Smooth muscle cell (in vitro differentiated cells): Measurements from ENCODE around the gene TUBG1. TPM values are rescaled to one million over a fixed set of nuclear protein-coding genes. Genes with fewer than 3 reads are reported as not detected.
"Not testable (repeated sequence)": the region's sequence is repeated elsewhere in the genome, so short reads cannot be mapped to it uniquely, and the experiment has no call there.

Experiments
- DNase-seq: peaks from one replicate; lab custom pipeline; 2025; ENCODE audit not compliant: unreplicated experiment; lab: John Stamatoyannopoulos, UW
- H2AFZ ChIP-seq: fragments of 200-600 bp; sonication (generic); 2 replicates; pipeline ENCODE4 v1.6.0; 2016; ENCODE audit warnings: antibody characterized with exemption, low read depth, mild to moderate bottlenecking
- H3F3A ChIP-seq: fragments of 200-600 bp; sonication (generic); 2 replicates; pipeline ENCODE4 v1.6.0; 2017; ENCODE audit warnings: antibody characterized with exemption, low read depth
- H3K27ac ChIP-seq: fragments of 200-600 bp; sonication (generic); 2 replicates; pipeline ENCODE4 v1.5.1; 2016; ENCODE audit warnings: low read depth, mild to moderate bottlenecking
- H3K27me3 ChIP-seq: fragments of 200-600 bp; sonication (generic); 2 replicates; pipeline ENCODE4 v1.6.1; 2016; ENCODE audit warnings: low read depth, mild to moderate bottlenecking
- H3K36me3 ChIP-seq: fragments of 200-600 bp; sonication (generic); 2 replicates; pipeline ENCODE4 v1.5.1; 2016; ENCODE audit warnings: low read depth
- H3K4me1 ChIP-seq: fragments of 200-600 bp; sonication (generic); 2 replicates; pipeline ENCODE4 v1.5.1; 2016; ENCODE audit warnings: low read depth
- H3K4me2 ChIP-seq: fragments of 200-600 bp; sonication (generic); 2 replicates; pipeline ENCODE4 v1.6.0; 2016; ENCODE audit warnings: mild to moderate bottlenecking
- H3K4me3 ChIP-seq: fragments of 200-600 bp; sonication (generic); 2 replicates; pipeline ENCODE4 v1.5.1; 2016; ENCODE audit warnings: mild to moderate bottlenecking
- H3K79me2 ChIP-seq: fragments of 200-600 bp; sonication (generic); 2 replicates; pipeline ENCODE4 v1.6.0; 2016; ENCODE audit warnings: low read depth, mild to moderate bottlenecking
- H3K9ac ChIP-seq: fragments of 200-600 bp; sonication (generic); 2 replicates; pipeline ENCODE4 v1.6.0; 2016; ENCODE audit warnings: low read depth
- H3K9me3 ChIP-seq: fragments of 200-600 bp; sonication (generic); replicated peaks from 2 replicates; pipeline ENCODE4 v1.5.1; 2016; ENCODE audit warnings: low read depth
- H4K20me1 ChIP-seq: fragments of 200-600 bp; sonication (generic); 2 replicates; pipeline ENCODE4 v1.6.0; 2016; ENCODE audit warnings: low read depth
- WGBS: methylation state at CpG from one replicate; pipeline ENCODE4 v1.1.7; 2016; ENCODE audit warnings: low lambda C conversion rate; 5-methylcytosine and 5-hydroxymethylcytosine counted together
- polyA plus RNA-seq: library from polyadenylated mRNA; unstranded; fragments of >200 nt; fragmentation: Nextera tagmentation; extraction: Ambion mirVana; gene quantifications from 2 replicates; pipeline ENCODE4 v1.2.1, GENCODE V29; 2016
- total RNA-seq: library from RNA; depleted of rRNA; stranded (reverse); fragments of >200 nt; gene quantifications from 2 replicates; pipeline ENCODE4 v1.2.3, GENCODE V29; 2014
- TF ChIP-seq, protein P1 (sequence below): fragments of 200-600 bp; sonication (generic); IDR thresholded peaks from 2 replicates; pipeline ENCODE4 v1.5.1; 2017; ENCODE audit warnings: borderline replicate concordance, mild to moderate bottlenecking, antibody characterized with exemption; ENCODE audit not compliant: insufficient read depth, poor library complexity, severe bottlenecking

Gene TUBG1
- total and polyA plus RNA-seq, 2 experiments from 2014 or later: 38.7 to 102 TPM

DNA sequence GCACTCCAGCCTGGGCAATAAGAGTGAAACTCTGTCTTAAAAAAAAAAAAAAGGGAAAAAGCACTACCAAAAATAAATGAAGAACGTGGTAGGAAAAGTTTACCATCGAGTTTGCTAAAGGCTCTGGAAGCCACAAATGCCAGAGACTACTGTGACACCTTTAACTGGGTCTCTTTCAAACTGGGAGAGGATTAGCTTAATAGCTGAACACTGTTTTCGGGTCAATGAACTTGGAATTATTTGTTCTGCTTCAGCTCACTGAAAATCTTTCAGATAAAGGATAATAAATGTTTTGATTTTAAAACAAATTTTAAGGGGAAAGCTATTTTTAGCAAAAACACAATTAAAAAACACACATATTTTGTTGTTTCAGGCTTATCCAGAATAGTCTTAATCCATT lies 1.7 kb upstream of the TUBG1 start:
- H3K4me3 ChIP-seq: peak overlapping the region; percentile 79
- peaks cover 57% of the 10 kb centered on the region for H4K20me1 ChIP-seq

DNA sequence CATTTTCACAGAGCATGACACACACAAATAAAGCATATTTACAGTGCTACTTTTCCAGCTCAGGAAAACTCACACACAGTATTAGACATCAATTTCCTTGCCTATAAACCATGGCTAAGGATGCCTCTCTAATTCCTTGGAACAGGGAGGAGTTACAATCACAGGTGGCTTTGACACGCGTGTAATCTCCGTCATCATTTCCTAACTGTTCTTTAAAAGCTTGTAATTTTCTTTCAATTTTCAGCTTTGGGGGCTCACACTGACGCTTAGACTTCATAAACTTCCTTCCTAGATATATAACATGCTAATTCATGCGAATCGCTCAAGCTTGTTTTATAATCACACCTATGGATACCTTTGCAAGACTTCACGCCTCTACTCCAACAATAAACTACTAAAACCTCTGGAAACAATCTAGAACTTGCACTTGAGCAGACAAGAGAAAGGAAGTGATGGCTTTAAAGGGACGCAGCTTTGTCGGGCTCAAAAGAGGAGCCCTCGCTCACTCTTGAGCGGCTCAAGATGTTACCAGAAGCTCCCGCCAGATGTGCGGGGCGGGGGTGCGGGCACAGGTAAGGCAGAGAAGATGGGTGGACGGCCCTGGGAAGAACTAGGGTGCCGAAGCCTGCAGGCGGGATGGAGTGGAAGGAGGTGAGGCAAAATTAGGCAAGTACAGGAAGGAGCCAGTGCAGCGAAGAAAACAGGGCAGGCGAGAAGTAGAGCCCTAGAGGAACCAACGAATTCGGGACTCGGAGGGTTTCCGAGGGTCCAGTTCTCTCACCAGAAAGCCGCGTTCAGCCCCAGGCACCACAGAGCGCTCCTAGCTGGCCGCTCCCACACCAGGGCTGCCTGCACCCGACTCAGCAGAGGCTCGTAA lies 940 bp upstream of the TUBG1 start:
- no peaks in the 10 kb centered on the region for H3K27me3 ChIP-seq
- H3K79me2 ChIP-seq: peaks cover 66% of the 10 kb centered on the region
- H3F3A ChIP-seq: no peaks in the 10 kb centered on the region
- H2AFZ ChIP-seq: peak overlapping the region; percentile 92
- peak overlapping the region; percentile 79 for H3K4me3 ChIP-seq
- H3K36me3 ChIP-seq: no peaks in the 10 kb centered on the region
- WGBS: 2% methylated on average over 30 of the region's 30 CpGs
- H3K9me3 ChIP-seq: no peaks in the 10 kb centered on the region
- no peak for DNase-seq
- H3K4me1 ChIP-seq: peaks cover 17% of the 10 kb centered on the region
- peak overlapping the region; percentile 66 for H3K27ac ChIP-seq
- H4K20me1 ChIP-seq: peaks cover 49% of the 10 kb centered on the region
- peak overlapping the region; percentile 82 for H3K9ac ChIP-seq
- TF ChIP-seq, protein P1, sequence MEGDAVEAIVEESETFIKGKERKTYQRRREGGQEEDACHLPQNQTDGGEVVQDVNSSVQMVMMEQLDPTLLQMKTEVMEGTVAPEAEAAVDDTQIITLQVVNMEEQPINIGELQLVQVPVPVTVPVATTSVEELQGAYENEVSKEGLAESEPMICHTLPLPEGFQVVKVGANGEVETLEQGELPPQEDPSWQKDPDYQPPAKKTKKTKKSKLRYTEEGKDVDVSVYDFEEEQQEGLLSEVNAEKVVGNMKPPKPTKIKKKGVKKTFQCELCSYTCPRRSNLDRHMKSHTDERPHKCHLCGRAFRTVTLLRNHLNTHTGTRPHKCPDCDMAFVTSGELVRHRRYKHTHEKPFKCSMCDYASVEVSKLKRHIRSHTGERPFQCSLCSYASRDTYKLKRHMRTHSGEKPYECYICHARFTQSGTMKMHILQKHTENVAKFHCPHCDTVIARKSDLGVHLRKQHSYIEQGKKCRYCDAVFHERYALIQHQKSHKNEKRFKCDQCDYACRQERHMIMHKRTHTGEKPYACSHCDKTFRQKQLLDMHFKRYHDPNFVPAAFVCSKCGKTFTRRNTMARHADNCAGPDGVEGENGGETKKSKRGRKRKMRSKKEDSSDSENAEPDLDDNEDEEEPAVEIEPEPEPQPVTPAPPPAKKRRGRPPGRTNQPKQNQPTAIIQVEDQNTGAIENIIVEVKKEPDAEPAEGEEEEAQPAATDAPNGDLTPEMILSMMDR: no peak
- peak overlapping the region; percentile 94 for H3K4me2 ChIP-seq

More for the DNA sequence above, 1.7 kb upstream of the TUBG1 start:
- Histone ChIP-seq H3K4me1 (peaks cover 17% of the 10 kb centered on the region), H3K79me2 (peaks cover 73% of the 10 kb centered on the region), H3K36me3 (no peaks in the 10 kb centered on the region), H3K9ac (peak overlapping the region; percentile 82), H2AFZ (no peak overlapping the region), H3K4me2 (peak overlapping the region; percentile 94), H3F3A (no peaks in the 10 kb centered on the region), H3K9me3 (no peaks in the 10 kb centered on the region), H3K27me3 (no peaks in the 10 kb centered on the region), H3K27ac (no peak overlapping the region)
- 81% methylated on average over 3 of the region's 3 CpGs for WGBS
- no peak for DNase-seq
- TF ChIP-seq, protein P1: no peak

DNA sequence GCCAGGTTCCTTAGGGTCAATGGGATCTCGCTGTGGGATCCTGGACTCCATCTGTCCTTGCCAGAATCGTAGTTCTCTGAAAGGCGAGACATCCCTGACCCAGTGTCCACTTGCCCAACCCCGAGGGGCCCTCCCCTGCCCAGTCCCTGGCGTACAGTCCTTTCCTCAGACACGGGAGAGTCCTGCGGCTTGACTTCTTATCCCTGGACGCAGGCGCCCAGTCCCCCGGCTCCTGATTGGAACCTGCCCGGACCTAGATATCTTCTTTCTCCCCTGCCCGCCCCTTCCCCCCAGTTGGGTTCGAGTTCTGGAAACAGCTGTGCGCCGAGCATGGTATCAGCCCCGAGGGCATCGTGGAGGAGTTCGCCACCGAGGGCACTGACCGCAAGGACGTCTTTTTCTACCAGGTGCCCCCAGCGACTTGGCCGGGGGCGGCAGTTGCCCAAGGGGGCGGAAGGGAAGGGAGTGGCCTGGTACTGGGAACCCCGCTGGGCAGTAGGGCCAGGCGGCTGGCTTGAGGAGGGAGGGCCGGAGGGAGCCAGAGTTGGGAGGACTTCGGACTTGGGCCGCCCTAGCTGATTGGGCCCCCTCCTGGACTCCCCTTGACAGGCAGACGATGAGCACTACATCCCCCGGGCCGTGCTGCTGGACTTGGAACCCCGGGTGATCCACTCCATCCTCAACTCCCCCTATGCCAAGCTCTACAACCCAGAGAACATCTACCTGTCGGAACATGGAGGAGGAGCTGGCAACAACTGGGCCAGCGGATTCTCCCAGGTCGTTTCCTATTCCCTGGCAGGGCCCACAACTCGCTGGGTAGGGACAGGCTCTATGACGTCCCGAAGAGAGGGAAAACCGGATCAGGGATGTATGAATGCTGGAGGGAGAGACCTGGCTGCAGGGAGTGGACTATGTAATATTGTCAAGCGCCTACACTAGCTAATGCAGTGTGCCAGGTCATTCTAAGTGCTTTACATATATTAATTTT lies 625 bp downstream of the TUBG1 start:
- peak overlapping the region; percentile 93 for H3K4me2 ChIP-seq
- DNase-seq, H3K27me3 ChIP-seq, H3K9me3 ChIP-seq, H3K36me3 ChIP-seq, H3F3A ChIP-seq: not testable (repeated sequence)
- 13% methylated on average over 34 of the region's 42 CpGs for WGBS
- peak overlapping the region; percentile 73 for H3K27ac ChIP-seq
- peaks cover 35% of the 10 kb centered on the region for H4K20me1 ChIP-seq
- H3K79me2 ChIP-seq: peaks cover 51% of the 10 kb centered on the region
- H3K4me3 ChIP-seq: peak overlapping the region; percentile 79
- peaks cover 17% of the 10 kb centered on the region for H3K4me1 ChIP-seq
- peak overlapping the region; percentile 93 for H2AFZ ChIP-seq
- peak overlapping the region; percentile 75 for H3K9ac ChIP-seq

DNA sequence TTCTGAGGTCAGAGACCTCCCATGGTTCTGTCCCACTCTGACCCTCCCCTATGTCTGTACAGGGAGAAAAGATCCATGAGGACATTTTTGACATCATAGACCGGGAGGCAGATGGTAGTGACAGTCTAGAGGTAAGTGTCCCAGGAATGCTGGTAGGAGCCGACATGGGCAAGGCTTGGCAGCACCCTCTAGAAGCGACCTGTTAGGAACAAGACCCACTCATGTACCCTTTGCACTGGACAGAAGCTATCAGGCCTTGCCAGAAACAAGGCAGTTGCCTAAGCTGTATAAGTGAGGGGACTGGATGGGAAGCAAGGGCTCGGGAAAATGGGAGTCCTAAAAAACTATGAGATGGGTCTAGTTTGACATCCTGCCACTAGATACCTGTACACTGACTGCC lies 2.5 kb downstream of the TUBG1 start:
- Histone ChIP-seq H3K4me1 (peaks cover 17% of the 10 kb centered on the region), H4K20me1 (peaks cover 16% of the 10 kb centered on the region), H3F3A (no peaks in the 10 kb centered on the region), H3K36me3 (peaks cover 2% of the 10 kb centered on the region), H3K79me2 (peaks cover 32% of the 10 kb centered on the region), H2AFZ (no peak overlapping the region), H3K27ac (no peak overlapping the region), H3K4me3 (no peak overlapping the region), H3K27me3 (no peaks in the 10 kb centered on the region), H3K9ac (no peak overlapping the region), H3K9me3 (no peaks in the 10 kb centered on the region), H3K4me2 (no peak overlapping the region)
- 100% methylated on average over 4 of the region's 4 CpGs for WGBS
- DNase-seq: no peak
- TF ChIP-seq, protein P1: no peak
